ENCODE data around the gene MAP3K2.

Gene MAP3K2

DNA sequence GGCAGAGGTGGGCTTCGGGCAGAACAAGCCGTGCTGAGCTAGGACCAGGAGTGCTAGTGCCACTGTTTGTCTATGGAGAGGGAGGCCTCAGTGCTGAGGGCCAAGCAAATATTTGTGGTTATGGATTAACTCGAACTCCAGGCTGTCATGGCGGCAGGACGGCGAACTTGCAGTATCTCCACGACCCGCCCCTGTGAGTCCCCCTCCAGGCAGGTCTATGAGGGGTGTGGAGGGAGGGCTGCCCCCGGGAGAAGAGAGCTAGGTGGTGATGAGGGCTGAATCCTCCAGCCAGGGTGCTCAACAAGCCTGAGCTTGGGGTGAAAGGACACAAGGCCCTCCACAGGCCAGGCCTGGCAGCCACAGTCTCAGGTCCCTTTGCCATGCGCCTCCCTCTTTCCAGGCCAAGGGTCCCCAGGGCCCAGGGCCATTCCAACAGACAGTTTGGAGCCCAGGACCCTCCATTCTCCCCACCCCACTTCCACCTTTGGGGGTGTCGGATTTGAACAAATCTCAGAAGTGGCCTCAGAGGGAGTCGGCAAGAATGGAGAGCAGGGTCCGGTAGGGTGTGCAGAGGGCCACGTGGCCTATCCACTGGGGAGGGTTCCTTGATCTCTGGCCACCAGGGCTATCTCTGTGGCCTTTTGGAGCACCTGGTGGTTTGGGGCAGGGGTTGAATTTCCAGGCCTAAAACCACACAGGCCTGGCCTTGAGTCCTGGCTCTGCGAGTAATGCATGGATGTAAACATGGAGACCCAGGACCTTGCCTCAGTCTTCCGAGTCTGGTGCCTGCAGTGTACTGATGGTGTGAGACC is 30.7 kb upstream of the MAP3K2 start, which contains the start of gene PROC:
Gene PROC, plus strand, starts transcription at position 128 of the 812 bp plus-strand sequence. CDS start 1,516 bp downstream, outside the sequence.
- TF ChIP-seq, protein P1, sequence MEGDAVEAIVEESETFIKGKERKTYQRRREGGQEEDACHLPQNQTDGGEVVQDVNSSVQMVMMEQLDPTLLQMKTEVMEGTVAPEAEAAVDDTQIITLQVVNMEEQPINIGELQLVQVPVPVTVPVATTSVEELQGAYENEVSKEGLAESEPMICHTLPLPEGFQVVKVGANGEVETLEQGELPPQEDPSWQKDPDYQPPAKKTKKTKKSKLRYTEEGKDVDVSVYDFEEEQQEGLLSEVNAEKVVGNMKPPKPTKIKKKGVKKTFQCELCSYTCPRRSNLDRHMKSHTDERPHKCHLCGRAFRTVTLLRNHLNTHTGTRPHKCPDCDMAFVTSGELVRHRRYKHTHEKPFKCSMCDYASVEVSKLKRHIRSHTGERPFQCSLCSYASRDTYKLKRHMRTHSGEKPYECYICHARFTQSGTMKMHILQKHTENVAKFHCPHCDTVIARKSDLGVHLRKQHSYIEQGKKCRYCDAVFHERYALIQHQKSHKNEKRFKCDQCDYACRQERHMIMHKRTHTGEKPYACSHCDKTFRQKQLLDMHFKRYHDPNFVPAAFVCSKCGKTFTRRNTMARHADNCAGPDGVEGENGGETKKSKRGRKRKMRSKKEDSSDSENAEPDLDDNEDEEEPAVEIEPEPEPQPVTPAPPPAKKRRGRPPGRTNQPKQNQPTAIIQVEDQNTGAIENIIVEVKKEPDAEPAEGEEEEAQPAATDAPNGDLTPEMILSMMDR (IDR thresholded peaks at IDR 0.05; ENCODE audit: insufficient read depth, low read length, poor library complexity, severe bottlenecking): no peak
- H3K4me3 ChIP-seq (replicated peaks; ENCODE audit: low read depth, low read length): no peak within 1 kb of the TSS
- no peak for DNase-seq (ENCODE audit: extremely low read depth, insufficient read length)
- H3K27me3 ChIP-seq (replicated peaks; ENCODE audit: control insufficient read depth, insufficient read depth, low read length): peaks cover 2% of the 10 kb centered on the region; the same call in 1 of the 2 replicates
- H3K36me3 ChIP-seq (ENCODE audit: control insufficient read depth, insufficient read depth, low read length): no peaks in the 10 kb centered on the region

DNA sequence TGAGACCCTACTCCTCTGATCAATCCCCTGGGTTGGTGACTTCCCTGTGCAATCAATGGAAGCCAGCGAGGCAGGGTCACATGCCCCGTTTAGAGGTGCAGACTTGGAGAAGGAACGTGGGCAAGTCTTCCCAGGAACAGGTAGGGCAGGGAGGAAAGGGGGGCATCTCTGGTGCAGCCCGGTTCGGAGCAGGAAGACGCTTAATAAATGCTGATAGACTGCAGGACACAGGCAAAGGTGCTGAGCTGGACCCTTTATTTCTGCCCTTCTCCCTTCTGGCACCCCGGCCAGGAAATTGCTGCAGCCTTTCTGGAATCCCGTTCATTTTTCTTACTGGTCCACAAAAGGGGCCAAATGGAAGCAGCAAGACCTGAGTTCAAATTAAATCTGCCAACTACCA is 29.6 kb upstream of the MAP3K2 start:
- no peak overlapping the region for H3K4me3 ChIP-seq (replicated peaks; ENCODE audit: low read depth, low read length)
- H3K36me3 ChIP-seq (ENCODE audit: control insufficient read depth, insufficient read depth, low read length): no peaks in the 10 kb centered on the region
- DNase-seq (ENCODE audit: extremely low read depth, insufficient read length): no peak
- TF ChIP-seq, protein P1 (IDR thresholded peaks at IDR 0.05; ENCODE audit: insufficient read depth, low read length, poor library complexity, severe bottlenecking): no peak
- peaks cover 1% of the 10 kb centered on the region; the same call in 1 of the 2 replicates for H3K27me3 ChIP-seq (replicated peaks; ENCODE audit: control insufficient read depth, insufficient read depth, low read length)

DNA sequence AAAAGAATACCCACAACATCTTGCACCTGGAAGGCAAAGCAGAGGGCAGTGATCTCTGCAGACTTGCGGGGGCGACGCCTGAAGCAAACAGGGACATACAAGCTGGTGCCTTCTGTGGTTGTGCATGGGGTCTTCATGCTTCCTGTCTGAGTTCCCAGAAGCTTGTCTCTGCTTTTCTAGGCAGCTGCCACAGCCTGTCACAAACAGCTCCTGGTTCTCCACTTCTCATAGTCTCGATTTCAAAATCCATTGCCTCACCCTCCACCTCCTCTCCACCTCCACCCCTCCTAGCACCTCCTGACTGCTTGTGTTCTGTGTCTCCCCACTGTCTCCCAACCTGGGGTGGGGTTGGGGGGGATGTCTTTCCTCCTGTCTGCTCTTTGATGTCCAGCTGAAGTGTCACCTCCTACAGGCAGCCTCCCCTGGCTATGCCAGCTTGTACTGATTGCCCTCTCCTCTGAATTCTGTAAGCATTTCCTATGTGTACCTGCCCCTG is 28.8 kb upstream of the MAP3K2 start:
- DNase-seq (ENCODE audit: extremely low read depth, insufficient read length): no peak
- H3K36me3 ChIP-seq (ENCODE audit: control insufficient read depth, insufficient read depth, low read length): no peaks in the 10 kb centered on the region
- peak overlapping the region; percentile 52 for H3K4me3 ChIP-seq (replicated peaks; ENCODE audit: low read depth, low read length)
- H3K27me3 ChIP-seq (replicated peaks; ENCODE audit: control insufficient read depth, insufficient read depth, low read length): no peaks in the 10 kb centered on the region
- TF ChIP-seq, protein P1 (IDR thresholded peaks at IDR 0.05; ENCODE audit: insufficient read depth, low read length, poor library complexity, severe bottlenecking): no peak

DNA sequence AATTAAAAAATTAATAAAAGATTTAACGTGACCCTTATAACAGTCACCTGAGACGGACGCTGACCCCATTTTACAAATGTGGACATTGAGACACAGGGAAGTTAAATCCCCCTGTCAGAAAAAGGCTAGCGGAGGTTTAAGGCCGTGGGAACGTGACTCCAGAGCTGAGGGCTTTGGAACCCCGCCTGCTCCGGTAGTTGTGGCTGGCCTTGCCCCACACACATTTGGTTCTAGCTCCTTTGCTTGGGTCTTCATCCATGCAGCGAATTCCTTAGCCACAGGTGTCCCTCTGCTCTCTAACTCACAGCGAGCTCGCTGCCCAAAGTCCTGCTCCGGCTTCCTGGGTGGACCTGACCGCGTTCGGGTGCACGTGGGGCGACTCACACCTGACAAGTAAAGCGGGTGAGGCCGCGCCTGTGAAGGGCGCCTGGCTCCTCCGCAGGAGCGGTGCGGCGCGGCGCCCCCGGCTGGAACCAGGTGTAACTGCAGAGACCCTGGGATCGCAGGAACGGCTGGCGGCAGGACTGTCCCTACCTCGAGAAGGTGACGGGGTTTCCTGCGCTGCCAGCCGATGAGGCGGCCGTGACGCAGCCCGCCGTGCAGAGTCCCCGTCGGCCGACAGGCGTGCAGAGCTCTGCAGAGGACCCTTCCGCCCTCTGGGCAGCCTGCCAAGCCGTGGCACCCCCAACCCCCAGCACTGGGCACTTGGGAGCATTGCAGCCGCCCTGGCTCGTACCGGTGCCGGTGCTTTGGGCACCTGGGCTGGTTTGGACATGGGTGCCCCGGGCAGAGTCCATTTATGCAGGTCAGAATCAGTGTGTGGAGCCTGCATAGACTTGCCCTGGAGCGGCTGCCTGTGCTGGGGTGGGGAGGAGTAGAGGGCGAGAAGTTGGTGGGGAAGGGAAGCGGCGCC is 28.1 kb upstream of the MAP3K2 start:
- H3K27me3 ChIP-seq (replicated peaks; ENCODE audit: control insufficient read depth, insufficient read depth, low read length): no peaks in the 10 kb centered on the region
- peak overlapping the region; percentile 52 for H3K4me3 ChIP-seq (replicated peaks; ENCODE audit: low read depth, low read length)
- TF ChIP-seq, protein P1 (IDR thresholded peaks at IDR 0.05; ENCODE audit: insufficient read depth, low read length, poor library complexity, severe bottlenecking): peak; percentile 74
- H3K36me3 ChIP-seq (ENCODE audit: control insufficient read depth, insufficient read depth, low read length): no peaks in the 10 kb centered on the region
- peak; percentile 79 for DNase-seq (ENCODE audit: extremely low read depth, insufficient read length)

DNA sequence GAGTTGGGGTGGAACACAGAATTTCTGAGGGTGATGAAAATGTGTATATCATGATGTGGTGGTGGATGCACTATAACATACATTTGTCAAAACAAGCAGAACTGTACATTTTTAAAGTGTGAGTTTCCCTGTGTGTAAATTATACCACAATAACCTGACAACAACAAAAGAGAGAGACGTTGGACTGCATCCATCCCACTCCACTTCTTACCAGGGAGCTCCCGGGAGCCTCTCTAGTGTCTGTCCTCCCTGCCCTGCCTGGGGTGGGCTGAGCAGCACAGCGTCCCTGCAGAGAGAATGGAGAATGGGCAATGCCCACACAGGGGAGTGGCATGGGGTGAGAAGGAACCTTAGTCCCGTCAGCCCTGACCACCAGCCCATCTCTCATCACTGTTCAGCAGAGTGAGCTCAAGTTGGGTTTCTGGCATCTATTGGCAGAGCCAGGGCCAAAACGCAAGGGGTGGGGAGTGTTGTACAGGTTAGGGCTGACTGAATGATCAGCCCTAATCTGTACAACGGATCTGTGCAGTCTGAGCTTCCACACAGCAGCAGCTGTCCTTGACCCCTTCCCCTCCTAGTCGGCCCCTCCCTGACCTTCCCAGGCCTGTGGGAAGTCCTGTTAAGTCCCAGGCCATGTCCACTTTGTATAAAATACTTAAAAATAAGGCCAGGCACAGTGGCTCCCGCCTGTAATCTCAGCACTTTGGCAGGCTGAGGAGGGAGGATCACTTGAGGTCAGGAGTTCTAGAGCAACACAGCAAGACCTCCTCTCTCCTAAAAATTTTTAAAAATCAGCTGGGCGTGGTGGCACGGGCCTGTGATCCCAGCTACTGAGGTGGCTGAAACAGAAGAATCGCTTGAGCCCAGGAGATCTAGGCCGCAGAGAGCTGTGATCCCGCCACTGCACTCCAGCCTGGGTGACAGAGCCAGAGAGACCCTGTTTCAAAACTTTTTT is 27.1 kb upstream of the MAP3K2 start:
- no peak for DNase-seq (ENCODE audit: extremely low read depth, insufficient read length)
- H3K4me3 ChIP-seq (replicated peaks; ENCODE audit: low read depth, low read length): no peak overlapping the region
- H3K27me3 ChIP-seq (replicated peaks; ENCODE audit: control insufficient read depth, insufficient read depth, low read length): no peaks in the 10 kb centered on the region
- no peaks in the 10 kb centered on the region for H3K36me3 ChIP-seq (ENCODE audit: control insufficient read depth, insufficient read depth, low read length)
- TF ChIP-seq, protein P1 (IDR thresholded peaks at IDR 0.05; ENCODE audit: insufficient read depth, low read length, poor library complexity, severe bottlenecking): no peak

Measured in GM06990 (cell line).